ENCODE results near the gene FOXC1.

FOXC1 gene

DNA sequence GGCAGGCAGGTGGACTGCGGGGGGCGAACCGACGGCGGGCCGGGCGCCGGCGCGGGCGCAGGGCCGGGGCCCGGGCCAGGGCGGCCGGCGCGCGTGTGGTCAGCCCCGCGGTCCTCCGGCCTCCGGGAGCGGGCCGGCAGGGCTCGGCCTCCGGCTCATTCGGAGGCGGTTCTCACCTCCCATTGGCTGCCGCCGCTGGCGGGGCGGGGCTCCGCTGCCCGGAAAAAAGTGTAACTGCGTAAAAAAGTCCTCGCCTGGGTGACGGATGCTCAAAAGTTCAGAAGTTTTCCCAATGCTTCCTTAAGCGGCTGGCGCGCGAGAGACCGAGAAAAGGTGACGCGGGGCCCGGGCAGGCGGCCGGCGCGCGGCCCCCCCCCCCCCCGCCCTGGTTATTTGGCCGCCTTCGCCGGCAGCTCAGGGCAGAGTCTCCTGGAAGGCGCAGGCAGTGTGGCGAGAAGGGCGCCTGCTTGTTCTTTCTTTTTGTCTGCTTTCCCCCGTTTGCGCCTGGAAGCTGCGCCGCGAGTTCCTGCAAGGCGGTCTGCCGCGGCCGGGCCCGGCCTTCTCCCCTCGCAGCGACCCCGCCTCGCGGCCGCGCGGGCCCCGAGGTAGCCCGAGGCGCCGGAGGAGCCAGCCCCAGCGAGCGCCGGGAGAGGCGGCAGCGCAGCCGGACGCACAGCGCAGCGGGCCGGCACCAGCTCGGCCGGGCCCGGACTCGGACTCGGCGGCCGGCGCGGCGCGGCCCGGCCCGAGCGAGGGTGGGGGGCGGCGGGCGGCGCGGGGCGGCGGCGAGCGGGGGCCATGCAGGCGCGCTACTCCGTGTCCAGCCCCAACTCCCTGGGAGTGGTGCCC is at the start of gene FOXC1:
TSS of gene FOXC1 (plus strand) at position 268 of the 849 bp plus-strand sequence. CDS start at position 799, 531 bp downstream.
- no peak for DNase-seq

DNA sequence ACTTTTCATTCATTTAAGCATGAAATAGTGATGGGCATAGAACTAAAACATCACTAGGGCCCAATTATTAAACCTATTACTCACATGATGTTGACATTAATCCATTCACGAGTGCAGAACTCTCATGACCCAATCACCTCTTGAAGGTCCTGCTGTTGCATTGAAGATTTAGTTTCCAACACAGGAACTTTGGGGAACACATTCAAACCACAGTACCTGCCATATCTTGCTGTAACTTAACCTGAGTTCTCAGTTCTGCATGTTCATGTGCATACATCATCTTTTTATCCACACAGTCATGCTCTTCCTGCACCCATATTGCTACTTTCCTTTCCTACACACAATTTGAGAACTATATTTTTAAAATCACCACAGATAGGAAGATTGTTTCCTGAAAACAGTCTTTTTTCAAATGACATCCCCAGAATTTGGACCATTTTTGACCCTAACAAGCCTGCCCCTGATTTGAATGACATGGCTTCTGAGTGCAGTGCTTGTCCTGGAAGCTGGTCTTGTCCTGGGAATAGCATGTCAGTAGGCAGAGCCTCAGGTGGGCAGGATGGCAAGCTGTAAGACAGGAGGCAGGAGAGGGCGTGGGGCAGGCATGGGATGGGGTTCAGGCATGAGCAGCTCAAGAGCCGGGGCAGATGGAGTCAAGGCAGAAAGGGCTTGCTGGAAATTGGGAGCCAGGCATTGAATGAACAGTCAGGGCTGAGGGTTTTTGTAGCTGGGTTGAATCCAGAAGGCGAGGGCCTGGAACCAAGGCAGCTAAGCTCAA is 49.2 kb upstream of the FOXC1 start:
- no peak for DNase-seq

DNA sequence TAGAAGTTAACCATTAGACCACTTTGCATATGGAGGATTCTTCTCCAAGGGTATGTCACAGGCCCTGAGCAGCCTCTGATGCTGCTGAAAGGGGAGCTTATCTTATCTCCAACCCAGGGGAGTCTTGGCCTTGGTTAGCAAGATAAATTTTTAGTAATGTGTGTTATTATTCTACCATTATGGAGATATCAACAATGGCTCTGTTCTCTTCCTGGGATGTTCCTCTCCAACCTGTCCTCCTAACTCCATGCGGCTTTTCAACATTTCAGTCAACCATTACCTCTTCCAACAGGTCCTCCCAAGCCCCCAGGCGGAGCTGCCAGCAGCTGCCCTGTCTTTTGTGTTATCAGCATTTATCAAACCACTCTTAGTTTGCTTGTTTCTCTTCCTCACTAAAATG is 48.4 kb upstream of the FOXC1 start:
- DNase-seq: no peak

GRCh38 chr6:1562171-1562955 is 47.4 kb upstream of the FOXC1 start:
- DNase-seq: no peak

GRCh38 chr6:1569377-1569776 is 40.3 kb upstream of the FOXC1 start:
- DNase-seq: no peak

DNA sequence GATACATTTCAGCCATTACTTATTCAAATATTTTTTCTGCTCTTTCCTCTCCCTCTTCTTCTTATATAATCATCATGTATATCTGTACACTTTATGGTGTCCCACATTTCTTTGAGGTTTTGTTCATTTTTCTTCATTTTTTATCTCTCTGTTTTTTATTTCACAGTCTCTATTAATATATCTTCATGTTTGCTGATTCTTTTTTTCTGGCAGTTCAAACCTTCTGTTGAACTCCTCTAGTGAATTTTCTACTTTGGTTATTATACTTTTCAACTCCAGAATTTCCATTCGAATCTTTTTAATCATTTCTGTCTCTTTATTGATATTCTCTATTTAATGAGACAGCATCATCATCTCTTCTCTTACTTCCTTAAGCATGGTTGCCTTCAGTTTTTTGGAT is 38.9 kb upstream of the FOXC1 start:
- DNase-seq: no peak

- DNase-seq: no peak
Measured at GRCh38 chr6:1572892-1573291, 36.8 kb upstream of the FOXC1 start.

DNA sequence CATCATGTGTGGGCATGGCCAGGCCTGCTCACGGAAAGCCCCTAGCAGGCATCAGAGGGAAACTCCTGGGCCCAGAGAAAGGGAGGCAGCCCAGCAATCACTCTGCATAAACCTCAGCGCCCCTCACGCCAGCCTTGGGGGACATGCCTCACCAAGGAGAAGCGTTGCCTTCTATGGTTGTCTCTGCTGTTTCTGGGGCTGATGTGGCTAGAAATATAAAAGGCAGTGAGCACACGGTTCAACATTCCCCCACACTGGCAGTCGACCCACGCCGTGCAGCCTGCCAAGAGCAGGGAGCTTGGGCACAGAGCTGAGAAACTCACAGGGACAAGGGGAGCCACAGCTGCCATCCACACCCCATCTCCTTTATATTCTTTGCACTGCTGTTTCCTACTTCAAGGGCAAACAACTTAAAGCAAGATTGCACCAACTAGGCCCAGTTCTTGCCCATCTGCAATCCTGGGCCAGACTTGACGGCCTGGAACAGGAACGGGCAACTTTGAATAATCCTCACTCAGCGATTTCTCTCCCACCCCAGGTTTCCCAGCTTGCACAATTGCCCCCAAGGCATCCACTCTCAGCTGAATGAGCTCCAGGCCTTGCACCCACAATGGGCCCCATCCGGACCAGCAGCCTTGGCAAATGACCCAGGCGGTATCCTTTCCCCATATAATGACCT is 35.5 kb upstream of the FOXC1 start:
- no peak for DNase-seq

DNA sequence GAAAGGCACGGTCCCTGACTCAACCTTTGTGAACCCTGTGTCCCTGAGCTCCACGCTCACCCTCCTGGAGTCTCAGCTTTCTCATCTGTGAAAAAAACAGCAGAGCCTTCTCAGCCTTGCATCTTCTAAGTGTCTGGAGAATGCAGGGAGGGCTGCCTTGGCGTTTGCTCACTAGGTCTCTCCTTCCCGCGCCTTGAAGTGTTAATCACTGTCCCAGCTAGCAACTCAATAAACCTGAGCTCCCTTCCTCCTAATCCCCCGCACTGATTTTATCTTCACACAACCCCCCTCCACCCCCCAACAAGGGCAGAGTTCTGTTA is 34.9 kb upstream of the FOXC1 start:
- no peak for DNase-seq

- no peak for DNase-seq
Measured at GRCh38 chr6:1575210-1576041, 34.3 kb upstream of the FOXC1 start.

DNA sequence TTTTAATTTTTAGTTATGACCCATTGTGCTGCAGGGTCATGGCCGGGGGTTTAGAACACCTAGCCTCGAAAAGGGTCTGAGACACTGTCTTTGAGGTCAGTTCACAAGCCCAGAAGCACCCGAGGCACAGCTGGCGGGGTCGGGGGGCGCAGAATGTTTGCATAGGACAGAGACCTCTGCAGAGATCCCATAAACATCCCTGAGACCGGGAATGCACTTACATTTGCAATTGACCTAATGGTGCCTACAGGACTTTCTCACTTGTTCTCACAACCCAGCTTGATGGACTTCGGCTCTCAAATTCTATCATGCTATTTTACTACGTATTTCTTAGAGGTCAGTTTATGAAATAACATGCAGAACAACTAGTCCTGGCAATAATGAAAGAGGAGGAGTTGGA is 33.5 kb upstream of the FOXC1 start:
- DNase-seq: no peak

DNA sequence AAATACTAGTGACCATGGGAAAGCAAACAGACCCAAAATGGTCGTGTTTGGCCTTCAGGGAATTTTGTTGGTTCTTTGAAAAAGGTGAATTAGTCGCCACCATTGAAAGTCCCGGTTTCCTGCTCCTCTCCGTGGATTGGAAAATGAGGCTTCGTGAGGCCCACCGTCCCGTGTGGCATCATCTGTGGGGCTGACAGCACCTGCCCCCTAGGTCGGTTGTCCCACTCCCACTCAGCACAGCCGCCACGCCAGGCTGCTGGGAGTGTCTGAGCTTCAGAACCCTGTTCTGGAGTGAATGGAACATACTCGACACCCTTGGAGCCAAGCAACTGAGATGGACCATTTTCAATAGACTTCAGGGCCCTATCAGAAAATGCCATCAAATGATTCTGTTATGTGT is 33.0 kb upstream of the FOXC1 start:
- DNase-seq: no peak

DNA sequence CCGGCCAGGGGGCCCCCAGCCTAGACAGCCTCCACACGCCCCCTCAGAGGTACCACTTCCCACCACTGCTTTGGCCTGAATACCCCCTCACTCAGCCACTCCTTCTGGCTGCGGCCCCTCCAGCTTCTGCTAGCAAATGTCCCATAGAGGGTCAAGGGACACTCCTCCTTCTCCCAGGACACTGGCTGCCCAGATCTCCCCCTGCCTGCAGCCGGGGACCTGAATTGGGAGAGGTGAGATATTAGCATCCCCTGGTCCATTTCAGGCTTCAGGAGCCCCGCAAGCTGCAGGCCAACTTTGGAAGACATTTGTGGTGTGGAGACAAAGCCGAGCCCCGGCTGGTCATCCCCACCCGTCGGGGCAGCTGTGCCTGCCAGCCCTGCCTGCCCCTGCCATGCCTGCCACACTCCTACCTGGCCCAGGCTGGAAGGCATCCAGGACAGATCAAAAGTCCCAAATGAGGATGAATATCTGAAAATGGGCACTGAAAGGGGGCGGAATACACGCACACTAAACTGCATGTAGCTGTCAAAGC is 32.5 kb upstream of the FOXC1 start:
- DNase-seq: no peak

DNA sequence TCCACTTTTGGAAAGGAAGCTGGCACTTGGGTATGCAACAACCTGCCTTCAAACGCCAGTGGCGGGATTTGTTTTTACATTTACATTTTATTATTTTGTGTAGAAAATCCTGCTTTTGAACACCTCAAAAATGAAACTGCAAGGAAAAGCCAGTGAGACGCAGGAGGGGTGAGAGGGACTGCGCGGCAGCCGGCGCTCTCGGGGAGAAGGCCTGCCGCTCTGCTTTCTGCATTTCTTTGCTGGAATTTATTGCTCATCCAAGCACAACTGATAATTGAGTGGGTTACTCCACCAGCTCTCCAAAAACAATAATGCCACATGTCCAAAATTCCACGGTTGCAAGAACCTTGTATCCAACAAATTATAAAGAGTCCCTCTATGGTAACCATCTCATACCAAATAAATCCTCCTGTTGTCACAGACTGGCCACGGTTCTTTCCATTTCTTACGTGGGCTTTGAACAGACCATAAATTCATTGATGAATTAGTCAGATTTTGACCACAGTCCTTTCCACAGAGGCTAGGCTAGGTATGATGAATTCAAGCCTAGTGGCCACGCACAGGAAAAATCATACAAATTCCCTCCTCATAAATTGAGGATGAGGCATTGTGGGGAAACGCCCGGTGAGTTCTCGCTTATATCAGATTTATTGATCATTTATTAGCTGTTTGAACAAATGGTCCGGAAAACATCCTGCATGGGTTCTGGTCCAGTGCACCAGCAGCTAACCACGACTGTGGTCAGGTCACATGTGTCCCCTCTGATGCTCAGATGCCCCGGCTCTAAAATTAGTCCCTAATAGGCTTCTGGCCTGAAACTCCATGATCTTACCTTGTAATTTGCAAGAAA is 31.6 kb upstream of the FOXC1 start:
- no peak for DNase-seq

DNA sequence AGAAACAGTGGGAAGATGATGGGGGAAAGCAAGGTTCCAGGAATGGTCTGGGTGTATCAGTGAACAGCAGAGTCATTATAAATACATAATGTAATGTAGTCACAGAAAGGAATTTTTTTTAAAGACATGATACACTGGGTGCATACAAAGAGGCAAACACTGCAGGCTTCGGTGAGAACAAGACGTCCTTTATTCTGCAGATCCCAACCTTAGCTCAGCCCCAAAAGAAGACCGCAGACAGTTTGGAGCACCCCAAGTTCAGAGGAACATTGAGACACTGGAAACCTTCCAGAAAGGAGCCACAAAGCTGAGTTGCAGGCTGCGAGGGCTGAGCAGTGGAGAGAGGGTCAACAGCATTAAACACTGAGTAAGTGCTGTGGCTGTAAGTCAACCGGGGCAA is 30.6 kb upstream of the FOXC1 start:
- DNase-seq: no peak

- no peak for DNase-seq
Measured at GRCh38 chr6:1580109-1580508, 29.6 kb upstream of the FOXC1 start.

GRCh38 chr6:1580585-1580984 is 29.1 kb upstream of the FOXC1 start:
- no peak for DNase-seq

- DNase-seq: no peak
Measured at GRCh38 chr6:1581120-1581991, 28.4 kb upstream of the FOXC1 start.

DNA sequence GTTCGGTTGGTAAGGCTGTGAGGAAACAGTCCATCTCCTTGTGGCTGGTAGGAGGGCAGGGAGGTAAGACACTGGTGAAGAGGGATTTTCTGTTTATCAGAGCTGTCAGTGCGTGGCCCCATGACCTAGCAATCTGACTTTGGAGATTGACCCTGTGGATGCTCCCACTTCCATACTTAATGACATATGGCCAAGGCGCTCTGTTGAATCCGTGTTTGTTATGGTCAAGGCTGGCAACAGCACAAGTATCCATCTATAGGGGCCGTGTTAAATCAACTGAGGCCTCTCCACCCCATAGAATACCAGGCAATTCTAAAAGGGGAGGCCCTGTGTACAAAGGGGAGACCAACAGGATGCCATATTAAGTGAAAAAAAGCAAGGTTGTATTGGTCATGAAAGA is 25.6 kb upstream of the FOXC1 start:
- no peak for DNase-seq
